K562 (cell line): ENCODE data around the gene WFDC1. TPM values are rescaled to one million over a fixed set of nuclear protein-coding genes. Genes with fewer than 3 reads are reported as not detected.
A peak's percentile ranks its signal among the peaks of the same experiment; 100 is the strongest.

Experiments
- ATAC-seq: fragments of 200-7000 bp; cut with Tn5 transposase; 3 replicates; pipeline ENCODE4 v1.9.1; 2020; ENCODE audit warnings: moderate library complexity
- BruUV-seq: library from RNA; stranded (reverse); fragments of 400-500 nt; replicated peaks from 2 replicates; lab custom pipeline; 2021; lab: Mats Ljungman, UMichigan
- CTCF ChIA-PET: fragments of 300-600 bp; formaldehyde crosslinking; extraction: SDS; loops from one replicate; lab custom pipeline; 2021; ENCODE audit warnings: low intra/inter-chr PET ratio; lab: Yijun Ruan, JAX
- POLR2A ChIA-PET: fragments of 300-600, 350-650 bp; sonication (Branson Sonifier 250); formaldehyde crosslinking; extraction: SDS; loops from one replicate; lab custom pipeline; 2021; ENCODE audit warnings: antibody characterized with exemption, inconsistent platforms; lab: Yijun Ruan, JAX
- DNase-seq, 4 experiments: peaks; one replicate each; pipeline versions ENCODE4 v3.0.0 to v3.0.0-alpha.2; 2011 to 2018; ENCODE audit warnings: low spot score in 3 of 4, mixed read lengths in 3 of 4; ENCODE audit errors: extremely low read depth in 1 of 4
- FAIRE-seq: peaks from 2 replicates; lab custom pipeline; 2011; peaks lifted over from hg19 to GRCh38; lab: Jason Lieb, UNC
- H2AFZ ChIP-seq: 2 replicates; pipeline ENCODE4 v1.6.0; 2011; ENCODE audit warnings: low read depth, low read length, control low read depth, inconsistent platforms
- H3K27ac ChIP-seq: fragments of 200-600 bp; 3 replicates; pipeline ENCODE4 v1.8.0; 2011; ENCODE audit warnings: low read depth, mild to moderate bottlenecking, control low read depth, inconsistent platforms, low read length, moderate library complexity, mixed read lengths; ENCODE audit errors: extremely low read depth
- H3K27me3 ChIP-seq, 2 experiments: fragments of 300-600 bp in 1 of 2; 2 replicates in 1 of 2; 3 replicates in 1 of 2; pipeline versions ENCODE4 v1.6.0 to v1.8.0; 2011; ENCODE audit warnings: inconsistent platforms in 2 of 2, low read length in 2 of 2, mild to moderate bottlenecking in 1 of 2, mixed read lengths in 1 of 2, moderate library complexity in 1 of 2; ENCODE audit not compliant: control insufficient read depth in 2 of 2, insufficient read depth in 2 of 2
- H3K36me3 ChIP-seq: fragments of 300-600 bp; 3 replicates; pipeline ENCODE4 v1.8.0; 2011; ENCODE audit warnings: mild to moderate bottlenecking, low read length, inconsistent platforms; ENCODE audit not compliant: control insufficient read depth, insufficient read depth
- H3K4me1 ChIP-seq, 2 experiments: fragments of 200-600 bp in 1 of 2; replicated peaks in 1 of 2; 2 replicates in 1 of 2; 3 replicates in 1 of 2; pipeline versions ENCODE4 v1.5.1 to v1.8.0; 2011; ENCODE audit warnings: inconsistent platforms in 2 of 2, low read length in 2 of 2, mild to moderate bottlenecking in 1 of 2, mixed read lengths in 1 of 2, moderate library complexity in 1 of 2; ENCODE audit not compliant: control insufficient read depth in 2 of 2, insufficient read depth in 2 of 2
- H3K4me2 ChIP-seq: 2 replicates; pipeline ENCODE4 v1.6.1; 2011; ENCODE audit warnings: low read length, control low read depth, inconsistent platforms, mixed read lengths; ENCODE audit not compliant: insufficient read depth
- H3K4me3 ChIP-seq: fragments of 200-600 bp; sonication (generic), shearing (Covaris generic); 2 replicates; pipeline ENCODE4 v1.5.1; 2016; ENCODE audit warnings: control low read depth, inconsistent platforms
- H3K79me2 ChIP-seq: fragments of 200-600 bp; 3 replicates; pipeline ENCODE4 v1.8.0; 2011; ENCODE audit warnings: low read length, inconsistent platforms; ENCODE audit not compliant: control insufficient read depth, insufficient read depth
- H3K9ac ChIP-seq, 2 experiments: 2 replicates each; pipeline versions ENCODE4 v1.6.0 to v1.6.1; 2011; ENCODE audit warnings: low read depth in 2 of 2, low read length in 2 of 2, control low read depth in 1 of 2, inconsistent platforms in 1 of 2, mild to moderate bottlenecking in 1 of 2, mixed read lengths in 1 of 2; ENCODE audit not compliant: insufficient read depth in 1 of 2
- H3K9me1 ChIP-seq: one replicate; pipeline ENCODE4 v1.6.0; 2011; ENCODE audit warnings: inconsistent platforms, mild to moderate bottlenecking, low read length, moderate library complexity; ENCODE audit not compliant: control insufficient read depth, insufficient read depth
- H3K9me3 ChIP-seq: replicated peaks from 2 replicates; pipeline ENCODE4 v1.5.1; 2011; ENCODE audit warnings: low read depth, low read length, inconsistent platforms; ENCODE audit not compliant: control insufficient read depth, insufficient read depth
- H4K20me1 ChIP-seq: replicated peaks from 2 replicates; pipeline ENCODE4 v1.6.1; 2011; ENCODE audit warnings: low read length, inconsistent platforms, mixed read lengths; ENCODE audit not compliant: control insufficient read depth, insufficient read depth
- E2F6 ChIP-seq, 2 experiments: IDR thresholded peaks; 2 replicates each; pipeline ENCODE4 v1.6.1; 2011; ENCODE audit warnings: borderline replicate concordance in 1 of 2, control low read depth in 1 of 2, low read depth in 1 of 2, low read length in 1 of 2, mild to moderate bottlenecking in 1 of 2, mixed read lengths in 1 of 2, moderate library complexity in 1 of 2; ENCODE audit not compliant: insufficient read depth in 1 of 2, insufficient read length in 1 of 2, poor library complexity in 1 of 2, severe bottlenecking in 1 of 2; ENCODE audit errors: extremely low read depth in 1 of 2
- HMBOX1 ChIP-seq: sonication (generic); IDR thresholded peaks from 2 replicates; pipeline ENCODE4 v1.6.1; 2016
- KLF1 ChIP-seq: fragments of 450-650 bp; IDR thresholded peaks from 2 replicates; pipeline ENCODE4 v1.6.1; 2016; ENCODE audit warnings: missing genetic modification characterization, missing compliant biosample characterization
- NFXL1 ChIP-seq: fragments of 450-650 bp; formaldehyde crosslinking; IDR thresholded peaks from 2 replicates; pipeline ENCODE4 v1.4.0; 2021; ENCODE audit warnings: mild to moderate bottlenecking
- NFYB ChIP-seq: IDR thresholded peaks from 2 replicates; pipeline ENCODE4 v1.6.1; 2011; ENCODE audit warnings: mild to moderate bottlenecking, moderate library complexity; ENCODE audit not compliant: insufficient read length; ENCODE audit errors: extremely low read depth
- RBM17 ChIP-seq: fragments of 200-400 bp; formaldehyde crosslinking; IDR thresholded peaks from 2 replicates; pipeline ENCODE4 v1.6.1; 2017; ENCODE audit warnings: low read depth, mild to moderate bottlenecking, low read length, borderline replicate concordance
- THRA ChIP-seq: fragments of 450-650 bp; IDR thresholded peaks from 2 replicates; pipeline ENCODE4 v1.6.1; 2017; ENCODE audit warnings: mild to moderate bottlenecking, moderate library complexity
- ZBED1 ChIP-seq: IDR thresholded peaks from 2 replicates; pipeline ENCODE4 v1.6.1; 2014
- ZNF165 ChIP-seq: fragments of 250-450 bp; sonication (Bioruptor Pico); IDR thresholded peaks from 2 replicates; pipeline ENCODE4 v1.4.0; 2020; ENCODE audit warnings: borderline replicate concordance
- WGBS: fragments of 100-300 bp; shearing (Covaris generic); methylation state at CpG from one replicate; pipeline ENCODE4 v1.1.6; 2016; ENCODE audit warnings: low coverage, mixed read lengths; ENCODE audit not compliant: insufficient coverage; ENCODE audit errors: missing lambda C conversion rate; 5-methylcytosine and 5-hydroxymethylcytosine counted together
- in situ Hi-C: fragments of 300-500 bp; cut with MboI; formaldehyde crosslinking; loops from 4 replicates; pipeline ENCODE4 v1.15.0; 2018; ENCODE audit warnings: inconsistent platforms, mixed read lengths
- intact Hi-C: fragments of 100-400 bp; cut with micrococcal nuclease; formaldehyde crosslinking; loops from 2 replicates; pipeline ENCODE4 v1.14.2; 2022
- polyA plus RNA-seq, 8 experiments: library from polyadenylated mRNA; depleted of rRNA in 4 of 8; stranded (reverse) in 5 of 8; unstranded in 3 of 8; fragments of >200 nt; fragmentation: Nextera tagmentation in 2 of 8; fragmentation: Illumina TruSeq in 1 of 8; extraction: Ambion mirVana in 2 of 8; extraction: Trizol in 1 of 8; gene quantifications; 2 replicates each; pipeline versions ENCODE4 v1.2.1 to v1.2.3, GENCODE V29; 2011 to 2014; ENCODE audit warnings: inconsistent platforms in 1 of 8, missing spikeins in 1 of 8
- total RNA-seq, 7 experiments: library from RNA; depleted of rRNA in 6 of 7; stranded (reverse); fragments of >200 nt in 6 of 7; fragmentation: Illumina TruSeq in 2 of 7; extraction: Trizol in 2 of 7; gene quantifications; 2 replicates each; pipeline versions ENCODE4 v1.2.1 to v1.2.3, GENCODE V29; 2011 to 2021; ENCODE audit warnings: low replicate concordance in 1 of 7

WFDC1 gene
- total and polyA plus RNA-seq, 9 of the 15 experiments (the other 6 are each of a cell fraction or from before 2014, with no cell fraction given): not detected

- no TSS peak for BruUV-seq
- intact Hi-C loops (no loop called here), in situ Hi-C loops (no loop called here)
- Histone ChIP-seq H3K27me3 (peaks cover 20 to 48% of the 10 kb centered on the region in 2 experiments), H3K36me3 (no peaks in the 10 kb centered on the region), H3K9ac (no peak overlapping the region), H3K27ac (no peak overlapping the region), H3K9me3 (no peaks in the 10 kb centered on the region), H2AFZ (no peak overlapping the region), H3K4me3 (no peak overlapping the region), H4K20me1 (no peaks in the 10 kb centered on the region), H3K4me1 (no peaks in the 10 kb centered on the region), H3K9me1 (no peaks in the 10 kb centered on the region), H3K79me2 (no peaks in the 10 kb centered on the region), H3K4me2 (no peak overlapping the region)
- WGBS: 0% methylated on average over 4 of the region's 4 CpGs
- FAIRE-seq: no peak
- no peak for ATAC-seq
- ChIA-PET POLR2A (interaction anchor here (0.6 to 3.0 kb wide), 3 partner anchors 10 to 281 kb away, joined by 3 to 10 read pairs (median 4); no protein-coding TSS in a partner anchor), CTCF (no interaction called here)
- no peak for DNase-seq
- no peak for TF ChIP-seq HMBOX1
These were observed 39.4 kb upstream of the WFDC1 start for GRCh38 chr16:84255050-84255810.

GRCh38 chr16:84258266-84258665, 36.4 kb upstream of the WFDC1 start:
- DNase-seq (no peak), ATAC-seq (peak; percentile 44), FAIRE-seq (peak; percentile 44)
- no TSS peak for BruUV-seq
- intact Hi-C loops: no loop called here
- POLR2A ChIA-PET: interaction anchor here (0.7 to 1.2 kb wide), 3 partner anchors 8 to 373 kb away, joined by 3 to 6 read pairs (median 3); no protein-coding TSS in a partner anchor
- no peaks in the 10 kb centered on the region for H3K9me1 ChIP-seq
- H2AFZ ChIP-seq: no peak overlapping the region
- CTCF ChIA-PET: no interaction called here
- WGBS: 15% methylated on average over 11 of the region's 11 CpGs
- no peak overlapping the region for H3K4me3 ChIP-seq
- H3K27ac ChIP-seq: no peak overlapping the region
- no peaks in the 10 kb centered on the region for H4K20me1 ChIP-seq
- in situ Hi-C loops: no loop called here
- H3K9ac ChIP-seq: no peak overlapping the region
- peaks cover 6 to 45% of the 10 kb centered on the region in 2 experiments; a peak in 4 of 5 replicates for H3K27me3 ChIP-seq
- no peaks in the 10 kb centered on the region for H3K79me2 ChIP-seq
- H3K36me3 ChIP-seq: no peaks in the 10 kb centered on the region
- no peaks in the 10 kb centered on the region for H3K4me1 ChIP-seq
- no peak overlapping the region for H3K4me2 ChIP-seq
- no peaks in the 10 kb centered on the region for H3K9me3 ChIP-seq
- TF ChIP-seq ZNF165 (CRISPR knock-in tag): no peak
- no peak for TF ChIP-seq THRA
- no peak for TF ChIP-seq ZBED1
- no peak for TF ChIP-seq NFXL1 (CRISPR knock-in tag)
- TF ChIP-seq RBM17: no peak
- TF ChIP-seq KLF1: no peak
- peak; percentile 73 for TF ChIP-seq NFYB
- TF ChIP-seq E2F6 (IDR thresholded peaks at IDR 0.05; ENCODE audit: borderline replicate concordance in 1 of 2, extremely low read depth in 1 of 2, insufficient read depth in 1 of 2, insufficient read length in 1 of 2, low read depth in 1 of 2, low read length in 1 of 2, poor library complexity in 1 of 2, severe bottlenecking in 1 of 2): no peak
